NCI-H128 (cell line): ENCODE measurements around the gene SLC12A9.
"Not testable (repeated sequence)": the region's sequence is repeated elsewhere in the genome, so short reads cannot be mapped to it uniquely, and the experiment has no call there.

Experiments
- DNase-seq: peaks from one replicate; lab custom pipeline; 2025; ENCODE audit not compliant: unreplicated experiment; lab: John Stamatoyannopoulos, UW

The SLC12A9 gene

DNA sequence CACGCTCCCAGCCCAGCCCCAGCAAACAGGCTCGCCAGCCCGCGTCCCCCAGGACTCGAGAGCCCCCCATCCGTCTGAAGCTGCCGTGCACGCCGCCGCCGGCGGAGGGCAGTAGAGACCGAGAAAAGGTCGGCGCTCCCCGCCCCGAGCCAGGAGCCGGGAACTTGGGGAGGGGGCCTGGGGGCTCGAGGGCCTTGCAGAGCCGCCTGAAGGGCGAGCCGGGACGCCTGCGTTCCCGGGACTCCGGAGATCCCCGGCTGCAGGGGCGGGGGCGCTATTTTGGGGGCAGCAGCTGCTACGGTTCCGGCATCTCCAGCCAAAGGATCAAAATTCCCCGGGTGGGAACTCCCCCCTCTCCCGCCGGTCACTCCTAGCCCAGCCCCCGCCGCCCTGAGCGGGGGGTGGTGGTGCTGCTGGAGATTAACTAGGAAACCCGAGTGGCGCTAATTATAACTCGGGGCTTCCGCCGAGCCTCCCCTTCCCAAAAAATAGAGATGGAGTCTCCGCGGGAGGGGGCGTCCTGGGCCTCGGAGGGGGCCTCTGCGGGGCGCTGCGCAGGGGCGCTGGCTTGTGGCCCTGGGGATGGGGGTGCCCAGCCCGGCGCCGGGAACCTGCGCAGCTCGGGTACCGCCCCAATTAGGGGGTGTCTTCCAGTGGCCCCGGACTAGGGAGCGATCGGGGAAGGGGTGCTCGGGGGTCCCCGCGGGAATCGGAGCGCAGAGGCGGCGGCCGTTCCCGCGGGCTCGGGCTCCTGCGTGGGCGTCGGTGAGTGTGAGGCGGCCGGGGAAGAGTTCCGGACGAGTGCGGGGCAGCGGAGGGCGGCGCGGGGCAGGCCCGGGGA is 42.6 kb downstream of the SLC12A9 start:
- DNase-seq: no peak

DNA sequence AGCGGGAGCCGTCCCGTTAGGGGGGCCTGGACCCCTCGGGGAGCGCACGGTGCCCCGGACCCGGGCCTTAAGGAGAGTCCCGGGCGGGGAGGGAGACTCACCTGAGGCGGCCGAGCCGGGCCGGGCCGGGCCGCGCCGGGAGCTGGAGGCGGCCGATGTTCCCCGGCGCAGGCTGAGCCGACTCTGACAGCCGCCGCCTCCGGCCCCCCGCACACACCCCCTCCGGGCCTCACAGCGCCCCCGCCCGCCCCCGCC is 43.1 kb downstream of the SLC12A9 start, which contains the start of gene ACHE:
Gene ACHE, minus strand, starts transcription at position 188 of the 255 bp plus-strand sequence. CDS start 1,656 bp downstream, outside the sequence.
- no peak for DNase-seq

DNA sequence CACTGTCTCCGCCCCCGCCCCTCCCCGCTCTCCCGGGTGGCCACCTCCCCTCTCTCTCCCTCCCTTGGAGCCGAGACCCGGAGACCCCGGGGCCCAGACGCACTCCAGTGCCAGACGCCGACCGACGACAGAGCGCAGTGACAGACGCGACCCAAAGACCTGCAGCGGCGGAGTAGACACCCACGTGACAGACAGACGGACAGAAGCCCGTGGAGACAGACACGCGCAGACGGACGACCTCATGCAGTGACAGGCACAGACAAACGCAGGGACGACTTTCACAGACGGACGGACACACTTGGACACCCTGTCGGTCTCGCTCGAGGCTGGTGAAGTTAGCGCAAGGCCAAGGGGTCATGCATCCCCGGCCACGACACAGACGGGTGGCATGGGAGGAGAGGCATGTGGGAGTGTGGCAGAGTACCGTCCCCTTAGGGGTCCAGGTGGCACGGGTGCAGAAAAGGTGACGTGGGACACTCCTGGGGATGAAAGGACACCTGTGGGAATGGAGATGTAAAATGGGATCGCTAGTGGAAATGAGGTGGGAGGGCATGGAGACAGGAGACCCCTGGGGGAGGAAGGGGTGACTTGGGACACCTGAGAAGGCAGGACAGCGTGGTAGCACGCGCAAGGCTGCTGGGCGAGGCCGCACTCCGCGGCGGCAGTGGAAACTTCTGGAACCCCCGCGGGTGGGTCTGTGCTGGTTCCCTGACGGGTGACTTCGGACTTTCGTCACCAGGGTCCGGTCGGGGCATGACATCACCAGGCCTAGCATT is 43.6 kb downstream of the SLC12A9 start:
- no peak for DNase-seq

DNA sequence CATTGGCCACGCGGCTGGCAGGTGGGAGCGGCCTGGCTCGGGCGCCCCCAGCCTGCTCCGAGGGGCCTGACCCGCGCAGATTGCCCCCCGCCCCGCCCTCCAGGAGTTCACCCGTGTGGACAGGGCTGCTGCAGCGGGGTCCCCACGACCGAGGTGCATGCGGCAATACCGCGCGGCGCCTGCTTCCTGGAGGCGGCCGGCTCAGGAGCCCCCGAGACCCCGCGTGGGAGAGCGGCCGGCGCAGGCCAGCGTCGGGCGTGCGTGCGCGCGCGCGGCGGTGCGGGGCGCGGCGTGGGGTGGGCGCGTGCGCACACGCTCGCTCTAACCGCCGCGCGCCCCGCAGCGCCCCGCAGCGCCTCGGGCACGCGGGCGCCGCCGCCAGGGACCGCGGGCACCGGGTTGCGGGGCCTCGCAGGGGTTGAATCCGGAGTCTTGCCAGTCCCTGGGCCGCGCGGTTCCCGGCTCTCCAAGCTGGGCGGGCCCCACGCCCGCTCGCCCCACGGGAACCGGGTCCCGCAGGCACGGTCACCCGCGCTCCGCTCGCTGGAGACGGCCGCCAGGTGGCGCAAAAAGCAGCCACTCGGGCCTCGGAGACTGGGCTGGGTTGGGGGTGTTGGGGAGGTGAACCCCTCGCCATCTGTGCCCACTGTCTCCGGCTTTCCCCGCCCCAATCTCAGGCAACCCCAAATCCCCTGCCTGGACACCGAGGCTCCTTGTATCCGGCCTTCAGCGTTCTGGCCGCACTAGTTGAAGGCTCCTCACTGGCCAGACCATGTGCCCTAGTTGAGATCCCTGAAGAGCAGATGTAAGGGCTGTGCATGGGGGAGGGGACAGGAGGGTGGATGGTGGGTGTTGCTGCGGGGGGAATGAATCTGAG is 44.5 kb downstream of the SLC12A9 start:
- DNase-seq: no peak

DNA sequence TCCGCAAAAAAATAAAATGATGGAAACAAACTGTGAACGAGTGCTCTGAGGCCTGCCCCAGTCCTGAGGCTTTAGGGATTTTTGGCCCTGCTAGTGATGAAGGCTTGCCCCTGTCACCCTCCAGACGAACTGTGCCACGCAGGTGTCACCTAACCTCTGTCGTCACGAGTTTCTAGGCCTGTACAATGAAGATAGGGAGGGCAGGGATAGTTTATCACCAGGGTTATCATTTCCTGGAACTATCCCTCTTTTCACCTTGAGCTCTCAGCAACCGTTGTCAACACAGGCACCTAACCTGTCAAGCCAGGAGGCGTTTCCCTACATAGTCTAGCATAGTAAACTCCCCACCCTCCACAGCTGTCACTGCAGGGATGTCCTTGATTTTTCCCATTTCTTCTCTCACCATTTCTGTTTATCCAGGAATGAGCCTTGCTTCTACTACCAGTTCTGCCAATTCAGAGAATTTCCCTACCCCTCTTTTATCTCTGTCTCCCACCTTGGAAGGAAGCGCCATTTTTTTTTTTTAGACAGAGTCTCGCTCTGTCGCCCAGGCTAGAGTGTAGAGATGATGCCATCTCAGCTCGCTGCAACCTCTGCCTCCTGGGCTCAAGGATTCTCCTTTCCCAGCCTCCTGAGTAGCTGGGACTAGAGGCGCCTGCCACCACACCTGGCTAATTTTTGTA is 45.4 kb downstream of the SLC12A9 start:
- DNase-seq: no peak

DNA sequence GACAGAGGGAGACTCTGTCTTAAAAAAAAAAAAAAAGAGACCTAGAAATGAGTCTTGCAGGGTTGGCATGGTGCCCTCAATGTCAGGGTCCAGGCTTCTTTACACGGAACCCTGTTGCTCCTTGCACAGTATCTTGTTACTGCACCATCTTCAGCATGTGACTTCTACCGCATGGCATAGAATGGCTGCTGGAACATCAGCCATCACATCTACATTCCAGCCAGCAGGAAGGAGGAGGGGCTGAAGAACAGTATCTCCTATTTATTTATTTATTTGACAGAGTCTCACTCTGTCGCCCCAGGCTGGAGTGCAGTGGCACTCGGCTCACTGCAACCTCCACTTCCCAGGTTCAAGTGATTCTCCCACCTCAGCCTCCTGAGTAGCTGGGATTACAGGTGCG is 46.9 kb downstream of the SLC12A9 start:
- no peak for DNase-seq

DNA sequence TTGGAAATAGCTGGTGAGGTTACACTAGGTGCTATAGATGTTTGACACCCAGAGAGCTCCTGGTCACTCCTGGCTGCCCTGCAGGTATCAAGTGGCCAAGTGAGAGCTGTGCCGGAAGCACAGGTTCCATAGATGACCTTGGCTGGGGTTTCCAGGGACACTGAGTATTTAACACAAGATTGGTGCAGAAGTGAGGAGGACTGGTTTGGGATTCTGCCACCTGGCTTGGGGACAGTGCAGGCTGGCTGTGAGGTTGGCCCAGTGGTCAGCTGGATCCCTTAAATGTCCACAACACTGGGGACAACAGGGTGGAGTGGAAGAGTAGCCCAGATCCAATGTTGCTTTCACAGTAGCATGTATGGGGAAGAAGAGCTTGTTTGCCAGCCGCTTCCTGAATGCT is 48.5 kb downstream of the SLC12A9 start:
- DNase-seq: no peak

DNA sequence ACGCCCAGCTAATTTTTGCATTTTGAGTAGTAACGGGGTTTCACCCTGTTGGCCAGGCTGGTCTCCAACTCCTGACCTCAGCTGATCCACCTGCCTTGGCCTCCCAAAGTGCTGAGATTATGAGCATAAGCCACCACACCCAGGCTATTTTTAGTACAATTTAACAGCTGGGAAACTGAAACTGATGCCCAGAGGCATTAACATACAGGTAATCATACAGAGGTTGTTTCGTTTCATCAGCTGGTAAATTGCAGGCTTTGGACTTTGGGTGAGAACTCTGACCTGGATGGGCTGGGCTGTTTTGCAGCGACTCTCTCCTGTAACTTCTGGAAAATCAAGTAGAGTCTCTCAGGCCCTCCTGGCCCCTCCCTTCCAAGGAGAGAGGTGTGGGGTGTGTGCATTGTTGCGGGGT is 49.4 kb downstream of the SLC12A9 start:
- DNase-seq: no peak

DNA sequence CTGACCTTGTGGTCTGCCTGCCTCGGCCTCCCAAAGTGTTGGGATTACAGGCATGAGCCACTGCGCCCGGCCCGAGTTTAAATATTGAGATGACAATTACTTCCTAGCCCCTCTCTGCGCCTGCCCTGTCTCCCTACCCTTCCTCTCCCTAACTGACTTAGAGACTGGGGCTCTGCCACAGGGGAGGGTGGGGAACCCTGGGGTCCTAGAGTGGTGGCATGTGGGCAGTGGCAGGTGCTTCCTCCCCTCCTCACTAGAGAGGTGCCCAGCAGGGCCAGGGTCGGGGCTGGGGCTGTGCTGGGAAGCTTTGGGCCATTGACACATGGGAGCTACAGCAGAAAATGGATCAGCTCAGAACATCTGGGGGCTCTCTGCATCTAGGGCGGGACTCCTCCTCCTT is 50.1 kb downstream of the SLC12A9 start:
- no peak for DNase-seq

DNA sequence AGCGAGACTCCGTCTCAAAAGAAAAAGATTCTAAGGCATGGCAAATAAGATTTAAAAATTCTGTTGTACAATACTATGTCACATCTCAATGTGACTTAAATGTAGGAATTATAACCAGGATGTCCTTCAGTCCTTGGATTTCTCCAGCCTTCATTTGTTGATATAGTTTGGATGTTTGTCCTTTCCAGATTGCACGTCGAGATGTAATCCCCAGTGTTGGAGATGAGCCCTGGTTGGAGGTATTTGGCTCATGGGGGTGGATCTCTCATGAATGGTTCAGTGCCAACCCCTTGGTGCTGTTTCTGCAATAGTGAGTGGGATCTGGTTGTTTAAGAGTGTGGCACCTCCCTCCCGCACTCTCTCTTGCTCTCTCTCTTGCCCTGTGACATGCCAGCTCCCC is 56.0 kb downstream of the SLC12A9 start:
- DNase-seq: no peak

DNA sequence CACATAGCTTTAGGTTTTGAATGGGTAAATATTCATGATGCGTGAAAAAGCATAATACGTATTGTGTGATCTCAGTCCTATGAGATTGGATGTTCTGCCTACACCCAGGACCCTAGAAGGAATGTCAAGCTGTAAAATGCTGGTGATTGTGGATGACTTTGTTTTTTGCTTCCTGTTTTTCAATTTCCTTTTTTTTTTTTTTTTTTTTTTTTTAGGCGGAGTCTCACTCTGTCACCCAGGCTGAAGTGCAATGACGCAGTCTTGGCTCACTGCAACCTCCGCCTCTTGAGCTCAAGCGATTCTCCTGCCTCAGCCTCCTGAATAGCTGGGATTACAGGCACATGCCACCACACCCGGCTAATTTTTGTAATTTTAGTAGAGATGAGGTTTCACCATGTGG is 57.9 kb downstream of the SLC12A9 start:
- not testable (repeated sequence) for DNase-seq

DNA sequence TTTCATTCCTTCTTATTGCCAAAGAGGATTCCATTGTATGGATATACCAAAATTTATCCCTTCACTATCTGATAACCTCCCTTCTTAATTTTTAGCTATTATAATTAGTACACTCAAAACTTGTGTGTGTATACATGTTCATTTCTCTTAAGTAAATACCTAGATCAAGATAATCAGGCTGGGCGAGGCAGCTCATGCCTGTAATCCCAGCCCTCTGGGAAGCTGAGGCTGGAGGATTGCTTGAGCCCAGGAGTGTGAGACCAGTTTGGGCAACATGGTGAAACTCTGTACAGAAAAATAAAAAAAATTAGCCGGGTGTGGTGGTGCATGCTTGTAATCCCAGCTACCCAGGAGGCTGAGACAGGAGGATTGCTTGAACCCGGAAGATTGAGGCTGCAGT is 59.0 kb downstream of the SLC12A9 start:
- no peak for DNase-seq

DNA sequence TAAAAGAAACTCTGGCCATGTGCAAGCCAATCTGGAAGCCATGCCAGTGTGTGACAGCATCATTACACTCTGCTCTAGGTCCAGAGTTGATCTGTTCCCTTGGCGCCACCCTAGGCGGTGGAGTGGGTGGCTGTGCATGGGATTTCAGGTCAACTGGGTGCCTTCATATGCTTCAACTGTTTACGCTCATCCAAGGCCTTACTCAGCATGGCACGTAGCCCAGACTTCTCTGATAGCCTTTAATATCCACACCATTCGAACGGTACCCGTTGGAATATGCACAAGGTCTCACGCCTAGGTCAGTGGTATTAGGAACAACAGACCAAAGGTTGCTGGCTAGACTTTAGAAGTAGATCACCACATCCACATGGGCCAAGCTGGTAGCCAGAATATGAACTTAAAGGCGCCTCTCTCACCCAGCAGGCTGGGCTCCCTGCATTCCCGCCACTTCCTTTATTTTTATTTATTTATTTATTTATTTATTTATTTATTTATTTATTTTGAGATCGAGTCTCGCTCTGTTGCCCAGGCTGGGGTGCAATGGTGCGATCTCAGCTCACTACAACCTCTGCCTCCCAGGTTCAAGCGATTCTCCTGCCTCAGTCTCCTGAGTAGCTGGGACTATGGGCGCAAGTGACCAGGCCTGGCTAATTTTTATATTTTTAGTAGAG is 61.8 kb downstream of the SLC12A9 start:
- DNase-seq: no peak

DNA sequence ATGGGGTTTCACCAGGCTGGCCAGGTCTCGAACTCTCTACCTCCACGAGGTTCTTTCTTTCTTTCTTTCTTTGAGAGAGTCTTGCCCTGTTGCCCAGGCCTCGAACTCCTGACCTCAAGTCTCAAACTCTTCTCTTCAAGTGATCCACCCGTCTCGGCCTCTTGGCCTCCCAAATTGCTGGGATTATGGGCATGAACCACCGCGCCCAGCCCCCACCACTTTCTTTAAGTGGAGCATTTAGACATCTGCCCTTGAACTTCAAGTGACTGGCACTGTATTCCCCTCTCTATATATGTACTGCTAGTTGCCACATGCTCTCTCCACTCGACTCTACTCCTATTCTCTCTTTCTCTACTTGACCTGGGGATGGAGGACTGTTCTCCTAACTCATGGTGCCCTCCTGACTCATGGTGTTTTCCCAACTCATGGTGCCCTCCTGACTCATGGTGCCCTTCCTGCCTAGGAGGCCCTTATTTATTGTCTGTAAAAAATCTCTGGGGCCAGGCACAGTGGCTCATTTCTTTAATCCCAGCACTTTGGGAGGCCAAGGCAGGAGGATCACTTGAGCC is 62.5 kb downstream of the SLC12A9 start:
- DNase-seq: no peak
